ENCODE results near the gene TP53I11.

Gene TP53I11

GRCh38 chr11:44939673-44940395 is 10.8 kb downstream of the TP53I11 start:
- no peak for TF ChIP-seq ZFX (IDR thresholded peaks at IDR 0.05)
- TF ChIP-seq CTCF (conservative IDR thresholded peaks at IDR 0.05), result no peak
- no peak overlapping the region for H3K27ac ChIP-seq

DNA sequence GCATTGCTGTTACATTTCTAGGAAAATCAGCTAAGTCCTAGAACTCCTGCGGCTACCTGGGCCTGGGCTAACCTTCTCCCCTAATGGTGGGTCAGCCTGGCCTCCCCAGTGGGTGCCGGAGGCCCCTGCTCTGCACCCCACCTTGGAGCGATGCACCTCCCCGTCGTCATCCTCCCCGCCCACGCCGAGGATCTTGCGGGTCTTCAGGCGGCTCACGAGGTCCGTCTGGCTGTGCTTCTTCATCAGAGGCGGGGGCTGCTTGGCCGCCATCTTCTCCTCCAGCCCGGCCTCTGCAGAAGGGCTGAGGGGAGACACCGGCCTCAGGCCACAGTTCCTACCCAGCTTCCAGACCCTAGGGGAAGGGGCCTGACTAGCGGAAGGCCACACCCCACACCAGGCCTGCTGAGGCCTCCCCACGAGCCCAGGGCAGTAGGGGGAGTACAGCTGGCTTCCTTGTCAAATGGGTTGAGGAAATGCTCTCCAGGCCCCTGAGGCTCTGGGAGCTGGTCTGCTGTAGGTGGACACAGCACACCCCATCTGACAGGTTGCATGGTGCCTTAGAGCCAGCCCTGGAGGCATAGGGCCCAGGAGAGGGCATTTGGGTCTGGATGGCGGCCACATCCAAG is 12.5 kb downstream of the TP53I11 start:
- H3K27ac ChIP-seq, result peak overlapping the region; percentile 22
- TF ChIP-seq CTCF (conservative IDR thresholded peaks at IDR 0.05) (no peak), ZFX (IDR thresholded peaks at IDR 0.05) (no peak)

- H3K27ac ChIP-seq, result peak overlapping the region; percentile 6; the same call in 1 of the 2 replicates
- TF ChIP-seq ZFX (IDR thresholded peaks at IDR 0.05), result no peak
- no peak for TF ChIP-seq CTCF (conservative IDR thresholded peaks at IDR 0.05)
Measured at GRCh38 chr11:44936951-44937543, 13.6 kb downstream of the TP53I11 start.

- TF ChIP-seq ZFX (IDR thresholded peaks at IDR 0.05) (no peak), CTCF (conservative IDR thresholded peaks at IDR 0.05) (peak; percentile 95)
- no peak overlapping the region for H3K27ac ChIP-seq
Measured at GRCh38 chr11:44936525-44936924, 14.2 kb downstream of the TP53I11 start.

DNA sequence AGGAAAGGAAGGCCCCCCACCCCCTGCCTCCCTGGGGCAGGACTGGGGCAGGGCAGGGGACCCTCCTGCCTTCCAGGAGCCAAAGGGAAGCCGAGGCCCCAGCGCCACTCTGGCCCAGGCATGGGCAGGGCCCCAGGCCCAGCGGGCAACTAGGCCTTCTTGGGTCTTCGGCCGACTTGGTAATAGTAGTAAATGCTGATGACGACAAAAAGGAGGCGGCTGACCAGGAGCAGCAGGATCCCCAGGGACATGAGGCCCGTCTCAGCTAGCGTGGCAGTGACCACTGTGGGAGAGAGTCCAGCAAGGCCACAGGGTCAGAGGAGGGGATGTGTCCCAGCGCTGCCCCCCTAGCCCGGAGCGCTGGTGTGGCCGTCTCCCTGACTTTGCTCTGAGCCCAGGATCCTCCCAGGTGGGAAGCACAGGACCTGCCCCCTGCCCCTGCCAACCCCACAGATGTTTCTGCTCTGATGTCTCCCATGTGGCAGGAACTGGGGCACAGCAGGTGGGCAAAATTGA is 15.9 kb downstream of the TP53I11 start:
- no peak overlapping the region for H3K27ac ChIP-seq

DNA sequence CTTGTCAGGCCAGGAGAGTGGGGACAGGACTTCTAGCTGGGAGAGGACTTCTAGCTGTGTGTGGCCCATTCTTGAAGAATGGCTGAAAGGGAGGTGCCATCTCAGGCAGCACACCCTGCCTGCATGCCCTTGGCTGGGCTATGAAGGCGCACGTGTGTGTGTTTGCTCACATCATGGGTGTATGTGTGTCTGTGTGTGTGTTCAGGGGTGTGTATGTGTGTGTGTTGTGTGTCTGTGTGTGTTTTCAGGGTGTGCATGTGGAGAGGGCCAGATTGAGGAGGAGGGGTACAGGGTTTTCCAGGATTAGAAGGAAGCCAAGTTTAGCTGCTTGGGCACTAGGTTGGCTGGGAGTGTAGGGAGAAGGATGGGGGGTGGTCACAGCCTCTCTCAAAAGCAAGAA is 16.6 kb downstream of the TP53I11 start:
- H3K27ac ChIP-seq, result no peak overlapping the region
- no peak for TF ChIP-seq CTCF (conservative IDR thresholded peaks at IDR 0.05)
- no peak for TF ChIP-seq ZFX (IDR thresholded peaks at IDR 0.05)

More for the DNA sequence above, 15.9 kb downstream of the TP53I11 start:
- TF ChIP-seq ZFX (IDR thresholded peaks at IDR 0.05) (no peak), CTCF (conservative IDR thresholded peaks at IDR 0.05) (no peak)

DNA sequence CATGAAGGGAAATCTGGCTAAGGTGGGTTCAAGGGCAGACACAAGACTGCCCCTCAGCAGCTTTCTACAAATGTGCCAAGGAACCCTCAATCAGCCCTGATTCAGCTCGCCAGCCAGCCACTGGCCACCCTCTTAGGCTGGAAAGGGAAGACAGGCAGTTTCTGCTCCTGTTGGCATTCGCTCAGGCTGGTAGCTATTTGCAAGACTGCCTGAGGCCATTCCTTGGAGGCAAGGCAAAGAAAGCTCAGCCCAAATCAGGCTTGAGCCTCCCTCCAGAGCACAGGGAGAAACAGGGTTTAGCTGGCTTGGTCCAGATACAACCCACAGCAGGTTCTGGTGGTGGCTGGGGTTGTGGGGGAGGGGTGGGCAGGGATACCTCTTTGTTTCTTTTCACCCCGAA is 19.2 kb downstream of the TP53I11 start:
- no peak for TF ChIP-seq ZFX (IDR thresholded peaks at IDR 0.05)
- TF ChIP-seq CTCF (conservative IDR thresholded peaks at IDR 0.05), result no peak
- no peak overlapping the region for H3K27ac ChIP-seq

Measured in C4-2B (cell line).